ENCODE data around the gene EEF1A2.

Gene EEF1A2

GRCh38 chr20:63466861-63467260 lies 32.0 kb downstream of the EEF1A2 start:
- DNase-seq = no peak

- no peak for DNase-seq
These were observed 32.5 kb downstream of the EEF1A2 start for GRCh38 chr20:63466250-63466825.

GRCh38 chr20:63465380-63466249 lies 33.3 kb downstream of the EEF1A2 start:
- no peak for DNase-seq

- DNase-seq = no peak
These were observed 34.6 kb downstream of the EEF1A2 start for GRCh38 chr20:63464289-63464635.

GRCh38 chr20:63463400-63464288 lies 35.2 kb downstream of the EEF1A2 start:
- DNase-seq = no peak

GRCh38 chr20:63462244-63462643 lies 36.6 kb downstream of the EEF1A2 start:
- no peak for DNase-seq

- no peak for DNase-seq
These were observed 37.6 kb downstream of the EEF1A2 start for GRCh38 chr20:63461104-63461763.

GRCh38 chr20:63459070-63459380 lies 39.9 kb downstream of the EEF1A2 start:
- DNase-seq = no peak

GRCh38 chr20:63458170-63459069 lies 40.5 kb downstream of the EEF1A2 start:
- no peak for DNase-seq

- no peak for DNase-seq
These were observed 41.1 kb downstream of the EEF1A2 start for GRCh38 chr20:63457737-63458136.

GRCh38 chr20:63456429-63457284 lies 42.2 kb downstream of the EEF1A2 start:
- DNase-seq = no peak

- DNase-seq = no peak
These were observed 43.4 kb downstream of the EEF1A2 start for GRCh38 chr20:63455568-63455859.

- no peak for DNase-seq
These were observed 43.9 kb downstream of the EEF1A2 start for GRCh38 chr20:63454731-63455567.

- DNase-seq = no peak
These were observed 45.9 kb downstream of the EEF1A2 start for GRCh38 chr20:63452821-63453523.

GRCh38 chr20:63452341-63452740 lies 46.5 kb downstream of the EEF1A2 start:
- no peak for DNase-seq

GRCh38 chr20:63451821-63452220 lies 47.1 kb downstream of the EEF1A2 start:
- DNase-seq = no peak

- no peak for DNase-seq
These were observed 48.8 kb downstream of the EEF1A2 start for GRCh38 chr20:63449796-63450730.

- DNase-seq = no peak
These were observed 49.9 kb downstream of the EEF1A2 start for GRCh38 chr20:63449025-63449424.

All from fibroblast of skin of scalp (primary cell).